GM10266 (cell line): ENCODE data around the gene KLK15.

Experiments
- DNase-seq: peaks from one replicate; pipeline ENCODE4 v3.0.0; 2012; ENCODE audit errors: extremely low spot score
- CTCF ChIP-seq: IDR thresholded peaks from 2 replicates; pipeline ENCODE4 v1.5.1; 2012; ENCODE audit warnings: mild to moderate bottlenecking, low read depth; ENCODE audit not compliant: control insufficient read depth, insufficient read depth; ENCODE audit errors: missing control alignments

Gene KLK15

DNA sequence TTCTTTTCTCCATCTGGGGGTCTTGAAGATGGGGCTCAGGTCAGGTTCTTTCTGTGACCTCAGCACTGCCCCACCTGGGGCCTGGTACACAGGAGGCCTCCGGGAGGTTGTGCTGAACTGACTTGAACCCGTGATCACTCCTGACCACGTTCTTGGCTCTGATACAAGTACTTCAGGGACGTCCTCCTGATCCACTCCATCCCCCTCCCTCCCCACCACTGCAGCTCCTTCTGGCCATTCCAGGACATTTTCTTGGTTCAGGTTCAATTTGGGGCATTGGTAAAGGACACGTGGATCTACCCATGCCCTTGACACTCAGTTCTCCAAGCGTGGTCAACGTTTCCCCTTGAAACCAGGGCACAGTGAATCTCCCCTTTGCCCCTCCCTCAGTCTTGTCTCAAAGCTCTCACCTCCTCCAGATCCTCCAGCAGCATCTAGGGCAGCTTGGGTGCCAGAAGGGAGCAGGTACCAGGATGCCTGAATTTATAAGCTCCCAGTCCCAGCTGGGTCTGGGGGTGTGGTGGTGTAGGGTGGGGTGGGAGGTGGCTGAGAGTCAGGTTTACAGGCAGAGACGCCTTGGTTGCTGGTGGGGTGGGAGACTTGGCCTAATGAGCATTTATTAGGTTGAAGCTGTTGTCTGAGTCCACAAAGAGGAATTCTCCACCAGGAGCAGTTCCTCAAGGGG, at the start of gene KLK15:
Gene KLK15 (minus strand): TSS at position 458 of the 685 bp plus-strand sequence. CDS start 2,082 bp downstream, outside the sequence.
- no peak for TF ChIP-seq CTCF
- no peak for DNase-seq

- no peak for DNase-seq
- TF ChIP-seq CTCF, result peak; percentile 27
Measured at GRCh38 chr19:50882188-50882587, 48.8 kb upstream of the KLK15 start.

- no peak for TF ChIP-seq CTCF
- no peak for DNase-seq
Measured at GRCh38 chr19:50880241-50880640, 46.9 kb upstream of the KLK15 start.

DNA sequence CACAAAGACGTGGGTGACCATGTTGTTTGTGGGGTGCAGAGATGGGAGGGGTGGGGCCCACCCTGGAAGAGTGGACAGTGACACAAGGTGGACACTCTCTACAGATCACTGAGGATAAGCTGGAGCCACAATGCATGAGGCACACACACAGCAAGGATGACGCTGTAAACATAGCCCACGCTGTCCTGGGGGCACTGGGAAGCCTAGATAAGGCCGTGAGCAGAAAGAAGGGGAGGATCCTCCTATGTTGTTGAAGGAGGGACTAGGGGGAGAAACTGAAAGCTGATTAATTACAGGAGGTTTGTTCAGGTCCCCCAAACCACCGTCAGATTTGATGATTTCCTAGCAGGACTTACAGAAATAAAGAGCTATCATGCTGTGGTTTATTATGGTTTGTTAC, 45.5 kb upstream of the KLK15 start:
- TF ChIP-seq CTCF, result no peak
- no peak for DNase-seq

DNA sequence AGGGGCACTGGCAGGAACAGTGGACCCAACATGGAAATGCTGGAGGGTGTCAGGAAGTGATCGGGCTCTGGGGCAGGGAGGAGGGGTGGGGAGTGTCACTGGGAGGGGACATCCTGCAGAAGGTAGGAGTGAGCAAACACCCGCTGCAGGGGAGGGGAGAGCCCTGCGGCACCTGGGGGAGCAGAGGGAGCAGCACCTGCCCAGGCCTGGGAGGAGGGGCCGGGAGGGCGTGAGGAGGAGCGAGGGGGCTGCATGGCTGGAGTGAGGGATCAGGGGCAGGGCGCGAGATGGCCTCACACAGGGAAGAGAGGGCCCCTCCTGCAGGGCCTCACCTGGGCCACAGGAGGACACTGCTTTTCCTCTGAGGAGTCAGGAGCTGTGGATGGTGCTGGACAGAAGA, 44.0 kb upstream of the KLK15 start:
- DNase-seq, result no peak
- no peak for TF ChIP-seq CTCF

- DNase-seq, result no peak
- TF ChIP-seq CTCF, result no peak
Measured at GRCh38 chr19:50876456-50876855, 43.1 kb upstream of the KLK15 start.

DNA sequence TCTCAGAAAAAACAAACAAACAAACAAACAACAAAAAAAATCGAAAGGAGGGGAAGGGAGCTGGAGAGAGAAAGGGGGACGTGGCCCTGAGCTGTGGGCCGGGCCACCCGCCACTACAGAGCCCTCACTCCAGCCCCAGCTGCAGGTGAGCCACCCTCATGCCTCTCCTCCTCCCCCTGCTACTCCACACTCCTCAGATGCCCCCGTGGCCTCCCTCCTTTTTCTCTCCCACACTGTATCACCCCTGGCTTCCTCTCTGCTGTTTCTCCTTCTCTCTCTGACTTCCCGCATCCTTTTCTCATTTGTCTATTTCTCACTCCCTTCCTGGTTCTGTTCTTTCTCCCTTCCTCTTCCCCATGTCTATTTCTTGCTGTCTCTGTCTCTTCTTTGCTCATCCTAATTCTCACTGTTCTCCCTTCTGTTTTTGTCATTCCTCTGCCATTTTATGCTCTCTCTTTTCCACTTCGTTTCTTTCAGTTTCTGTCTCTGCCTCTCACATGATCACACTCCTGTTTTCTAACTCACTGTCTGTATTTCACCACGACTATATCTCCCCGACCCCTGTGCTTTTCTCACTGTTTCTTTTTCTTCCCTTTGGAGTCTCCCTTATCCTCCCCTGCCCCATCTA, 42.5 kb upstream of the KLK15 start:
- peak; percentile 55 for DNase-seq
- no peak for TF ChIP-seq CTCF
